ENCODE measurements around the gene FGD3.

- TF ChIP-seq CTCF (IDR thresholded peaks at IDR 0.05) (no peak), POLR2A (IDR thresholded peaks at IDR 0.05) (no peak), POLR2AphosphoS5 (IDR thresholded peaks at IDR 0.05) (no peak)
Measured at GRCh38 chr9:93020151-93020550, 72.8 kb downstream of the FGD3 start.
